ENCODE measurements around the gene TRPC6.

GRCh38 chr11:101511065-101511464 lies 72.7 kb downstream of the TRPC6 start:
- TF ChIP-seq TEAD1 (CRISPR knock-in tag; IDR thresholded peaks at IDR 0.05) = no peak
- no peak for TF ChIP-seq CTCF (IDR thresholded peaks at IDR 0.05)
- TF ChIP-seq IRF1 (CRISPR knock-in tag; IDR thresholded peaks at IDR 0.05) = no peak
- TF ChIP-seq NR3C1 (CRISPR knock-in tag; conservative IDR thresholded peaks at IDR 0.05; ENCODE audit: low read depth) = no peak
- TF ChIP-seq ARID4B (CRISPR knock-in tag; IDR thresholded peaks at IDR 0.05; ENCODE audit: borderline replicate concordance) = no peak
- TF ChIP-seq CREB1 (CRISPR knock-in tag; IDR thresholded peaks at IDR 0.05) = no peak
- TF ChIP-seq SP1 (CRISPR knock-in tag; conservative IDR thresholded peaks at IDR 0.05) = no peak
- TF ChIP-seq NFYB (CRISPR knock-in tag; conservative IDR thresholded peaks at IDR 0.05; ENCODE audit: low read depth) = no peak
- no peak for TF ChIP-seq ERG (CRISPR knock-in tag; IDR thresholded peaks at IDR 0.05)
- TF ChIP-seq E2F4 (CRISPR knock-in tag; IDR thresholded peaks at IDR 0.05; ENCODE audit: borderline replicate concordance, low read depth) = no peak

All from WTC11 (cell line).